WTC11 (cell line): ENCODE measurements around the gene OR5AP2.

ENCODE experiments used
- ATF2 ChIP-seq: sonication (generic); formaldehyde crosslinking; IDR thresholded peaks from 2 replicates; pipeline ENCODE4 v1.8.1; 2022; ENCODE audit warnings: low read depth, missing genetic modification reagents, borderline replicate concordance
- CTCF ChIP-seq: fragments of 200-600 bp; IDR thresholded peaks from 2 replicates; pipeline ENCODE4 v1.8.0; 2022; ENCODE audit warnings: antibody characterized with exemption
- HMGXB4 ChIP-seq: sonication (generic); formaldehyde crosslinking; IDR thresholded peaks from 2 replicates; pipeline ENCODE4 v1.8.1; 2023; ENCODE audit warnings: mild to moderate bottlenecking, moderate library complexity, missing genetic modification reagents
- NFYB ChIP-seq: sonication (generic); formaldehyde crosslinking; conservative IDR thresholded peaks from 2 replicates; pipeline ENCODE4 v1.8.0; 2022; ENCODE audit warnings: low read depth, missing genetic modification reagents

- TF ChIP-seq CTCF, result no peak
- no peak for TF ChIP-seq NFYB (CRISPR knock-in tag)
- TF ChIP-seq HMGXB4 (CRISPR knock-in tag), result no peak
- TF ChIP-seq ATF2, result no peak
Observed at GRCh38 chr11:56632329-56632728, 9.9 kb downstream of the OR5AP2 start.
